ENCODE data around the gene LAMC3. TPM values are rescaled to one million over a fixed set of nuclear protein-coding genes. Genes with fewer than 3 reads are reported as not detected.

The LAMC3 gene
- total and polyA plus RNA-seq, 2 experiments from 2014 or later: 29.5 to 43.4 TPM

DNA sequence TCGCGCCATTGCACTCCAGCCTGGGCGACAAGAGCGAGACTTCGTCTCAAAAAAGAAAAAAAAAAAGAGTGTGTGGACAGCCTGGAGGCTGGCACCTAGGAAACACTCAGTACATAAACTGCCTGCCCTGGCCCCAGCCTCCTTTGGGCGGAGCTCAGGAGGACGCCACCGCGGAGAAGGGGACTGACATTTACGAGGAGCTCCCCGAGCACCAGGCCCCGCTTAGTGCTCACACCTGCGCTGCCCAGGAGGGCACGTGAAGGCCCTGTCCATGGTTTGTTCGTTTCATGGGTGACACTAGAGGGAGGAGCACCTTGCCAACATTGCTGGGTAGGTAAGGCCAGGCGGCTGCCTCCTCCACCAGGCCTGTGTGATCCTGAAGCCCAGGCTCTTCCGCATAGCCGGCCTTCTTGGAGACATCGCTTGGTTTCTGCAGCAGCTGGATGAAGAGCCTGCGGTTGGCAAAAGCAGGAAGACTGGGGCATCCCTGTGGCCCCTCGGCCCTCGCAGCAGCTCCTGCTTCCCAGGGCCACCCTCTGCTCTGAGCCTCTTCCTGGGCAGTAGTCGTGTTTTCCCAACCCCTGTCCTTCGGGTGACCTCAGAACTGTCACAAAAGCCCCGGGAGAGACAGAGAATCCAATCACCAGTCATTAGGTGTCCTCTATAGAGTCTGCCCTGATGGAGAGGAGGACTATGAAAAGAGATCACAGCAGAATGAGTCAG, 26.2 kb upstream of the LAMC3 start:
- Histone ChIP-seq H2AFZ (no peak overlapping the region), H3K9me2 (replicated peaks; ENCODE audit: insufficient read depth) (no peaks in the 10 kb centered on the region), H4K20me1 (ENCODE audit: insufficient read depth, poor library complexity, severe bottlenecking) (no peaks in the 10 kb centered on the region), H3K4me3 (no peak overlapping the region), H3K27me3 (no peaks in the 10 kb centered on the region), H3K4me1 (ENCODE audit: insufficient read depth) (no peaks in the 10 kb centered on the region), H3K79me2 (no peaks in the 10 kb centered on the region), H3K4me2 (no peak overlapping the region), H3K9me3 (ENCODE audit: low read depth) (no peaks in the 10 kb centered on the region), H3K36me3 (replicated peaks; ENCODE audit: insufficient read depth, low read depth) (peaks cover 2% of the 10 kb centered on the region), H3K27ac (no peak overlapping the region)
- no peak for DNase-seq (ENCODE audit: low spot score)
- TF ChIP-seq EZH2phosphoT487 (IDR thresholded peaks at IDR 0.05; ENCODE audit: low read depth, severe bottlenecking, unreplicated experiment) (no peak), CTCF (IDR thresholded peaks at IDR 0.05; ENCODE audit: poor library complexity) (no peak), EZH2 (IDR thresholded peaks at IDR 0.05; ENCODE audit: borderline replicate concordance) (no peak)
- WGBS (ENCODE audit: low lambda C conversion rate, missing lambda C conversion rate): 81% methylated on average over 25 of the region's 25 CpGs

DNA sequence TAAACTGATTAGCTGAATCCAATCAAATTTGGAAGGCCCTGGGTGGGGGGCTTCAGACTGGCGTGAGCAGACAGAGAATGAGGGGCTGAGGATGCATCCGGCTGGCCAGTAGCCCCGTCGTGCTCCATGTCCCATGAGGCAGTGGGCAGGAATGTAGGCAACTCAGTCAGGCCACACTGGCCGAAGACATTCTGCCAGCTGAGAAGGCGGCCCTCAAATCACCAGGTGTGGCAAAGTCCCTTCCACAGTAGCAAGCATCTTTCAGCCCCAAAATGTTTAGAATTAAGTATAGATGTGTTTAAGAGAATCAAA, 25.7 kb upstream of the LAMC3 start:
- no peak for TF ChIP-seq EZH2 (IDR thresholded peaks at IDR 0.05; ENCODE audit: borderline replicate concordance)
- TF ChIP-seq CTCF (IDR thresholded peaks at IDR 0.05; ENCODE audit: poor library complexity): no peak
- no peak for TF ChIP-seq EZH2phosphoT487 (IDR thresholded peaks at IDR 0.05; ENCODE audit: low read depth, severe bottlenecking, unreplicated experiment)
- Histone ChIP-seq H3K9me2 (replicated peaks; ENCODE audit: insufficient read depth) (no peaks in the 10 kb centered on the region), H3K4me2 (no peak overlapping the region), H3K27me3 (no peaks in the 10 kb centered on the region), H2AFZ (no peak overlapping the region), H3K36me3 (replicated peaks; ENCODE audit: insufficient read depth, low read depth) (peaks cover 2% of the 10 kb centered on the region), H4K20me1 (ENCODE audit: insufficient read depth, poor library complexity, severe bottlenecking) (no peaks in the 10 kb centered on the region), H3K9me3 (ENCODE audit: low read depth) (no peaks in the 10 kb centered on the region), H3K79me2 (no peaks in the 10 kb centered on the region), H3K4me3 (no peak overlapping the region), H3K4me1 (ENCODE audit: insufficient read depth) (no peaks in the 10 kb centered on the region), H3K27ac (no peak overlapping the region)
- DNase-seq (ENCODE audit: low spot score): no peak
- 92% methylated on average over 6 of the region's 6 CpGs for WGBS (ENCODE audit: low lambda C conversion rate, missing lambda C conversion rate)

- no peak overlapping the region for H3K4me2 ChIP-seq
- H3K9me3 ChIP-seq (ENCODE audit: low read depth): no peaks in the 10 kb centered on the region
- H3K4me3 ChIP-seq: no peak overlapping the region
- TF ChIP-seq EZH2phosphoT487 (IDR thresholded peaks at IDR 0.05; ENCODE audit: low read depth, severe bottlenecking, unreplicated experiment): no peak
- TF ChIP-seq CTCF (IDR thresholded peaks at IDR 0.05; ENCODE audit: poor library complexity): no peak
- no peak for TF ChIP-seq EZH2 (IDR thresholded peaks at IDR 0.05; ENCODE audit: borderline replicate concordance)
- H3K27me3 ChIP-seq: no peaks in the 10 kb centered on the region
- no peak overlapping the region for H3K27ac ChIP-seq
- H3K36me3 ChIP-seq (replicated peaks; ENCODE audit: insufficient read depth, low read depth): peaks cover 2% of the 10 kb centered on the region
- no peaks in the 10 kb centered on the region for H3K9me2 ChIP-seq (replicated peaks; ENCODE audit: insufficient read depth)
- WGBS (ENCODE audit: low lambda C conversion rate, missing lambda C conversion rate): 90% methylated on average over 11 of the region's 11 CpGs
- H2AFZ ChIP-seq: no peak overlapping the region
- no peak for DNase-seq (ENCODE audit: low spot score)
- no peaks in the 10 kb centered on the region for H4K20me1 ChIP-seq (ENCODE audit: insufficient read depth, poor library complexity, severe bottlenecking)
- no peaks in the 10 kb centered on the region for H3K79me2 ChIP-seq
- no peaks in the 10 kb centered on the region for H3K4me1 ChIP-seq (ENCODE audit: insufficient read depth)
Measured at GRCh38 chr9:130983970-130984369, 25.0 kb upstream of the LAMC3 start.
